Measurements from ENCODE around the gene PGAP3.
A peak's percentile ranks its signal among the peaks of the same experiment; 100 is the strongest.
"Not testable (repeated sequence)": the region's sequence is repeated elsewhere in the genome, so short reads cannot be mapped to it uniquely, and the experiment has no call there.

PGAP3 gene

DNA sequence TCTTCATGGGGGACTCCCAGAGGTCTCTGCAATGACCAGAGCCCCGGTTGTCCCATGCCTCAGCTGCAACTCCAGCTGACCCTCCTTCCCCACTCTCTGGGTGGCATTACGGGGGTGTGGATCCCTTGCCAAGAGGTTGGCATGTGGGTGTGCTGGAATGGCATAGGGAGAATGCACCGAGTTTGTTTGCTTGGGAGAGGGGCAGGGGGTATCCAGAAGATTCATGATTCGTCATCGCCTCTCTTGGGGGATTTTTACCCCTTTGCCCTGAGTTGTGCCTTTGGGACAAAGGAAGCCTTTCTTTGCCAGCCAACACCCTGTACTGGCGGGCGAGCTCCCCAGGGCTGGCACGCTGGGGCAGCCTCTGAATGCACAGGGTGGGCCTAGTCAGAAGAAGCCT is 18.5 kb upstream of the PGAP3 start:
- DNase-seq: no peak
- TF ChIP-seq POLR2A (IDR thresholded peaks at IDR 0.05; ENCODE audit: low read length) (no peak), GATA1 (IDR thresholded peaks at IDR 0.05; ENCODE audit: low read depth, low read length) (no peak)

GRCh38 chr17:39705786-39706348 is 18.0 kb upstream of the PGAP3 start:
- no peak for TF ChIP-seq GATA1 (IDR thresholded peaks at IDR 0.05; ENCODE audit: low read depth, low read length)
- TF ChIP-seq POLR2A (IDR thresholded peaks at IDR 0.05; ENCODE audit: low read length): no peak
- no peak for DNase-seq

- no peak for DNase-seq
- TF ChIP-seq GATA1 (IDR thresholded peaks at IDR 0.05; ENCODE audit: low read depth, low read length) (no peak), POLR2A (IDR thresholded peaks at IDR 0.05; ENCODE audit: low read length) (no peak)
Measured at GRCh38 chr17:39704821-39705551, 17.1 kb upstream of the PGAP3 start.

DNA sequence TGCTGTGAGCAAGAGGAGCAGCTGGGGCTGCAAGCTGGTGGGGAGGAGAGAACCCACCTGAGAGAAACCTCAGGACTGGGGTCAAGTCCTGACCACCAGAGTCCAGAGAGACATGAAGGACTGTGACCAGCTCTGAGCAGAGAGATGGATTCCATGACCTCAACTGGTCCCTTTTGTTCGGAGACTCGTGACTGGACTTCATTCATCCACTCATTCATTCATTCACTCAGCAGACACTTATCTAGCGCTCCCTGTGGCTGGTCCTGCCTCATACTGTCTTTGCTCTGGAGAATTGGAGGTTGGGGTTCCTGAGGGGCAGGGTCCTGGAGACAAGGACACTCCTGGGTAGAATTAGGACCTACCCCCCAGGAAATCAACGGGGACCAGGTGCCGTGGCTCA is 16.1 kb upstream of the PGAP3 start:
- TF ChIP-seq POLR2A (IDR thresholded peaks at IDR 0.05; ENCODE audit: low read length) (no peak), GATA1 (IDR thresholded peaks at IDR 0.05; ENCODE audit: low read depth, low read length) (no peak)
- DNase-seq: no peak

DNA sequence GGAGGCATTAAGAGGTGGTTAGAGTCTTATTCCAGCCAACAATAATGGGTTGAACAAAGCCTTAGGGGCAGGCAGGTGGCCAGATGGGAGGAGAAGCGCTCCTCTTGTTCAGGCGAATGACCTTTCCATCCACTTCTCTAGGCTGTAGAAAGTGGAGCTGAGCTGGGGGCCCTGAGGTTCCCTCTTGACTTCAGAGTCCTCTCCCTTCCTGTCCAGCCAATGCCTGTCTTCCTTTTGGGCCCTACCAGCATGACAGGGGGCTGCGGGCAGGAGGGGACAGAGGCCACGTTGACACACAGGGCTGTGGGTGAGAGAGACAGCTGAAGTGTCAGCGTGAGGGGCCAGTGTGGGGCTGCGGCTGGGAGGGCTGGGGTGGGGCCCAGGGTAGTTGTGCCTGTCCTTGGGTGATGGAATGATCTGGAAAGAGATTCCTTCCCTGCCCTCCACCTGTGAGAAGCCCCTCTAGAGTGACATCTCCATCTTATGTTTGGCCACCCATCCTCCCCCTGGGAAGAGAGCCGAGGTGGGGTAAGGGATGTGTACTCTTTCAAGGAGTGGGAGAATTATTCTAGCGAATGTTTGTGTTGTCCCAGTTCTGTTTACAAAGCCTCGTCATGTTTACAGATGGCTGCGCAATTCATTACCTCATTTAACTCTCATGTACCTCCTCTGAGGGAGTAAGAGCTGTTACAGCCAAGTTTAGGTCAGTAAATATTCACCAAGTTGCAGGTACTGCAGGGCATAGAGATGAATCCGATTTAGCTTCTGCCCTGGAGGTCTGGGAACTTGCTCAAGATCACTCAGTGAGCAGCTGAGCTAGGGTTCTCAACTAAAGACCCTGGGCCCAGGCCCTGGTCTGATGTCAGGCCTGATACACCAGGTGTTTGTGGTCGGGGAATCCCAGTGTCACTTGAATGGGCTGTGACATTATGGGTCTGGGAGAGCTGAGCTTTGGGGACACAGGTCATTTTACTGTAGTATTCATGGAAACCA is 15.3 kb upstream of the PGAP3 start:
- TF ChIP-seq GATA1 (IDR thresholded peaks at IDR 0.05; ENCODE audit: low read depth, low read length) (no peak), POLR2A (IDR thresholded peaks at IDR 0.05; ENCODE audit: low read length) (no peak)
- DNase-seq: no peak

DNA sequence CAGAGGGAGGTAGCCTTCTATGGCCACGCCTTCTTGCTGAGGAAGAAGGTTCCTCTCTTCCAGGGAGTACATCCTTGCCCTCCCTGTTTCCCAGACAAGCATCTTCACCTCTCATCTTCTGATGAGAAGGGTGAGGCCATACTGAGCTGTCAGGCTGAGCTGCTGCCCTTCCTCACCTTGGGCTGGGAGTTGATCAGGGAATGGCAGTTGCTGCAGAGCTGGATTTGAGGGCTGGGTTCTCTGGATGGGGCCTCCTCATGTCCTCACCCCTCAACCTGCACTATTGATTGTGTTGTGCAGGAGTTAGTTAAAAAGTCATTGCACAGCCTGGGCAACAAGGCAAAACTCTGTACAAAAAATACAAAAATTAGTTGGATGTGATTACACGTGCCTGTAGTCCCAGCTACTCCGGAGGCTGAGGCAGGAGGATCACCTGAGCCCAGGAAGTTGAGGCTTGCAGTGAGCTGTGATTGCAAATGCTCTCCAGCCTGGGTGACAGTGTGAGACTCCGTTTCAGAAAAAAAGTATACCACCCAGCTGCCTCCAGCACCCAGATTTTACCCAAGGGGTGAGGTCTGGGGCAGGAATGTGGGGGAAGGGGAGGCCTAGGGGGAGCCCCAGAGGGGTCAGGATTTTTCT is 14.0 kb upstream of the PGAP3 start:
- TF ChIP-seq GATA1 (IDR thresholded peaks at IDR 0.05; ENCODE audit: low read depth, low read length): no peak
- no peak for TF ChIP-seq POLR2A (IDR thresholded peaks at IDR 0.05; ENCODE audit: low read length)
- no peak for DNase-seq

DNA sequence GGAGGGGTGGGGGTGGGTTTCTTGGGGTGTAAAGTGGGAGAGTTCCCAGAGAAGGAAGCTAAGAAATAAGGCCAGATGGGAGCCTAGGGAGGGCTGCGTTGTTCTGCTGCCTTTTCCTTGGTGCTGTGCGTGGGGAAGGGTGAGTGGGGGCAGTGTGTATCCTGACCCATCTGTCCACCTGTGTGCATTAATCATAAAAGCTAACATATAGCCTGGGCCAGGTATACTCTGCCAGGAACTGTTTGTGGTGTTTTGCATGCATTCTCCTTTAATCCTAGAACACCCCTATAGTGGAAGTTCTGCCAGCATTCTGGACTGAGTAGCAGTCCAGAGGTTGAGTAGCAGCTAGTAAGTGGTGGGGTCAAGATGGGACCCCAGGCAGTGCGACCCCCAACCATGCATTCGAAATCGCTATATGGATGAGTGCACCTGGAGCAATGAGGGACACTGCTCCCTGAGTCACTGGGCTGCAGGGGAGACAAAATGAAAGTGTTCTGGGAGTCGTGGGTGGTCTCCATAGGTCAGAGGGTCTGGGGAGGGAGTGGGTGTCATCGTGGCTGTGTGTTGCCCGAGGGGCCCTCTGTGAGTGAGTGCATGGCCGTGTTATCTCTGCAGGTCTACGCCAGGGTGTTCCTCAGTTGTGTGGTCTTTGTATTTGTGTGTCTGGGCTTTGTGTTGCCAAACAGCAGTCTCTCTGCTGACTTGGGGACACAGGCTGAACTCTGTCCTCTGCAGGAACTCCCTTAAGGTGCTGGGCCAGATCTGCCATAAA is 13.3 kb upstream of the PGAP3 start:
- TF ChIP-seq POLR2A (IDR thresholded peaks at IDR 0.05; ENCODE audit: low read length): no peak
- TF ChIP-seq GATA1 (IDR thresholded peaks at IDR 0.05; ENCODE audit: low read depth, low read length): no peak
- DNase-seq: no peak

DNA sequence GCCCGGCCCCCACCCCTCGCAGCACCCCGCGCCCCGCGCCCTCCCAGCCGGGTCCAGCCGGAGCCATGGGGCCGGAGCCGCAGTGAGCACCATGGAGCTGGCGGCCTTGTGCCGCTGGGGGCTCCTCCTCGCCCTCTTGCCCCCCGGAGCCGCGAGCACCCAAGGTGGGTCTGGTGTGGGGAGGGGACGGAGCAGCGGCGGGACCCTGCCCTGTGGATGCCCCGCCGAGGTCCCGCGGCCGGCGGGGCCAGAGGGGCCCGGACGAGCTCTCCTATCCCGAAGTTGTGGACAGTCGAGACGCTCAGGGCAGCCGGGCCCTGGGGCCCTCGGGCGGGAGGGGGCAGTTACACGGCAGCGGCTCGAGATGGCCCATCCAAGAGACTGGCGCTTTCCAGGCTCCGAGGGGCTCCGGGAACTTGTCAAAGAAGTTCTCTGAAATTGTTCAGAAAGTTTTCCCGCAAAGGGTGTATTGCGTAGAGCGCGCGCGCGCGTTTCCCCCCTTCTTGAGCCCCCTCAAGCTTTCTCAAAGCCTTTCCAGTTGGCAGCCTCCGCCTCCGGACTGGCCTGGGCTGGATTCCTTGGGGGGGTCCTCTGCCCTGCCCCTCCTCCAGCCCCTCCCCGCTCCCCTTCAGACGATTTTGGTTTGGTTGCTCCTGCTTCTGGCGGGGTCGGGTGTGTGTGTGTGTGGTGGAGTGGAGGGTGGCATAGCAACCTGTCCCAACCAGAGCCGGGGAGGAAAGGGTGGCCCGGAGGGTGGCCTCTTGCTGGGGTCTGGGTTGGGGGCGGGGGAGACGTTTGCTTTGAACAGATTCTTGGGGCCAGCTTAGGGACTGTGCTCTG is 12.5 kb upstream of the PGAP3 start:
- TF ChIP-seq GATA1 (IDR thresholded peaks at IDR 0.05; ENCODE audit: low read depth, low read length) (no peak), POLR2A (IDR thresholded peaks at IDR 0.05; ENCODE audit: low read length) (no peak)
- no peak for DNase-seq

DNA sequence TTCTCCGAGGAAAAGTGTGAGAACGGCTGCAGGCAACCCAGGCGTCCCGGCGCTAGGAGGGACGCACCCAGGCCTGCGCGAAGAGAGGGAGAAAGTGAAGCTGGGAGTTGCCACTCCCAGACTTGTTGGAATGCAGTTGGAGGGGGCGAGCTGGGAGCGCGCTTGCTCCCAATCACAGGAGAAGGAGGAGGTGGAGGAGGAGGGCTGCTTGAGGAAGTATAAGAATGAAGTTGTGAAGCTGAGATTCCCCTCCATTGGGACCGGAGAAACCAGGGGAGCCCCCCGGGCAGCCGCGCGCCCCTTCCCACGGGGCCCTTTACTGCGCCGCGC is 11.9 kb upstream of the PGAP3 start, which contains the start of gene ERBB2:
ERBB2 (plus strand) TSS at position 247 of the 330 bp plus-strand sequence. CDS start 175 bp downstream, outside the sequence.
- no peak for DNase-seq
- no peak for TF ChIP-seq GATA1 (IDR thresholded peaks at IDR 0.05; ENCODE audit: low read depth, low read length)
- no peak for TF ChIP-seq POLR2A (IDR thresholded peaks at IDR 0.05; ENCODE audit: low read length)

DNA sequence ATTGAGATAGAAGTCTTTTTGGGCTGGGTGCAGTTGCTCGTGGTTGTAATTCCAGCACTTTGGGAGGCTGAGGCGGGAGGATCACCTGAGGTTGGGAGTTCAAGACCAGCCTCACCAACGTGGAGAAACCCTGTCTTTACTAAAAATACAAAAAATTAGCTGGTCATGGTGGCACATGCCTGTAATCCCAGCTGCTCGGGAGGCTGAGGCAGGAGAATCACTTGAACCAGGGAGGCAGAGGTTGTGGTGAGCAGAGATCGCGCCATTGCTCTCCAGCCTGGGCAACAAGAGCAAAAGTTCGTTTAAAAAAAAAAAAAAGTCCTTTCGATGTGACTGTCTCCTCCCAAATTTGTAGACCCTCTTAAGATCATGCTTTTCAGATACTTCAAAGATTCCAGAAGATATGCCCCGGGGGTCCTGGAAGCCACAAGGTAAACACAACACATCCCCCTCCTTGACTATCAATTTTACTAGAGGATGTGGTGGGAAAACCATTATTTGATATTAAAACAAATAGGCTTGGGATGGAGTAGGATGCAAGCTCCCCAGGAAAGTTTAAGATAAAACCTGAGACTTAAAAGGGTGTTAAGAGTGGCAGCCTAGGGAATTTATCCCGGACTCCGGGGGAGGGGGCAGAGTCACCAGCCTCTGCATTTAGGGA is 11.4 kb upstream of the PGAP3 start:
- DNase-seq: not testable (repeated sequence)

- TF ChIP-seq POLR2A (IDR thresholded peaks at IDR 0.05; ENCODE audit: low read length) (no peak), GATA1 (IDR thresholded peaks at IDR 0.05; ENCODE audit: low read depth, low read length) (no peak)
- DNase-seq: peak in 1 of 2 experiments; percentile 21
Measured at GRCh38 chr17:39697961-39698360, 10.1 kb upstream of the PGAP3 start.

- no peak for DNase-seq
- TF ChIP-seq POLR2A (IDR thresholded peaks at IDR 0.05; ENCODE audit: low read length) (no peak), GATA1 (IDR thresholded peaks at IDR 0.05; ENCODE audit: low read depth, low read length) (no peak)
Measured at GRCh38 chr17:39696731-39697130, 8.9 kb upstream of the PGAP3 start.
